ENCODE measurements around the gene GRIK2.

DNA sequence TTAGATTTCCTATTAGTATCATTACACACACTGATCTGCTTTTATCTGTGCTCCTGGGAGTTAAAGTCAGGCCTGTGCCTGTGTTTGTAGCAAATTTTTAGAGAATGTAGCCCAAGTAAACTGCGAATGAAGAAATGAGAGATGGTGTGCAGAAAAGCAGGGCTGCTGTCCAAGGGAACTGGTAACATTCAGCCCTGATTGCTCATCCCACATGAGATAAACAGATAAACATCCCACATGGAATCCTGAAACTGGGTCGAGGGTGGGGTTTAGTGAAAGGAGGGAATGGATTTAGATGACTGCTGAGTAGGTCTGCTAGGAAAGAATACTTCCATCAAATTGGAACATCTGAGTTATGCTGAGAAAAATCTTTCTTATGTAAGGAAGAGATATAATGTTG lies 69.1 kb downstream of the GRIK2 start:
- TF ChIP-seq, protein P1, sequence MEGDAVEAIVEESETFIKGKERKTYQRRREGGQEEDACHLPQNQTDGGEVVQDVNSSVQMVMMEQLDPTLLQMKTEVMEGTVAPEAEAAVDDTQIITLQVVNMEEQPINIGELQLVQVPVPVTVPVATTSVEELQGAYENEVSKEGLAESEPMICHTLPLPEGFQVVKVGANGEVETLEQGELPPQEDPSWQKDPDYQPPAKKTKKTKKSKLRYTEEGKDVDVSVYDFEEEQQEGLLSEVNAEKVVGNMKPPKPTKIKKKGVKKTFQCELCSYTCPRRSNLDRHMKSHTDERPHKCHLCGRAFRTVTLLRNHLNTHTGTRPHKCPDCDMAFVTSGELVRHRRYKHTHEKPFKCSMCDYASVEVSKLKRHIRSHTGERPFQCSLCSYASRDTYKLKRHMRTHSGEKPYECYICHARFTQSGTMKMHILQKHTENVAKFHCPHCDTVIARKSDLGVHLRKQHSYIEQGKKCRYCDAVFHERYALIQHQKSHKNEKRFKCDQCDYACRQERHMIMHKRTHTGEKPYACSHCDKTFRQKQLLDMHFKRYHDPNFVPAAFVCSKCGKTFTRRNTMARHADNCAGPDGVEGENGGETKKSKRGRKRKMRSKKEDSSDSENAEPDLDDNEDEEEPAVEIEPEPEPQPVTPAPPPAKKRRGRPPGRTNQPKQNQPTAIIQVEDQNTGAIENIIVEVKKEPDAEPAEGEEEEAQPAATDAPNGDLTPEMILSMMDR (IDR thresholded peaks at IDR 0.05): no peak
- TF ChIP-seq POLR2A (IDR thresholded peaks at IDR 0.05): no peak

Data from adrenal gland (tissue), 5 donors.